ENCODE measurements around the gene COPZ2.
"Not testable (repeated sequence)": the region's sequence is repeated elsewhere in the genome, so short reads cannot be mapped to it uniquely, and the experiment has no call there.

Gene COPZ2

DNA sequence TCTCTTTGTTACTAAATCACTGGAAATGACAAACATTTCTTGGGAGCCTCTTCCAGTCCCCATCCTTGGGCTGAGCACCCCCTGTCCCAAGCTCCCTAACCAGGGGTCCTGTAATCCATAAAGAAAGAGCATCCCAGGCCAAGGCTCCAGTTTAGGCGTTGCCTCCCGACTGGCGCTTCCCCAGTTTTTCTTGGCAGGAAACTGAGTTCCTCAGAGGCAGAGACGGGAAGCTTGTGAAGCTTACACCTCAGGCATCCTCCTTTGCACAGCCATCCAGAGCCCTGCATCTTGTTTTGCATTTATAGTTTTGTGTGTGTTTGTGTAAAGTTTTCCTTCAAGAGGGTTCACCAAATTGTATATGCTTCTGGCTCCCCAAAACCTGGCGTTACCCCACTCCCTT lies 7.1 kb downstream of the COPZ2 start:
- no peak for DNase-seq (ENCODE audit: low read depth in 2 of 2)

DNA sequence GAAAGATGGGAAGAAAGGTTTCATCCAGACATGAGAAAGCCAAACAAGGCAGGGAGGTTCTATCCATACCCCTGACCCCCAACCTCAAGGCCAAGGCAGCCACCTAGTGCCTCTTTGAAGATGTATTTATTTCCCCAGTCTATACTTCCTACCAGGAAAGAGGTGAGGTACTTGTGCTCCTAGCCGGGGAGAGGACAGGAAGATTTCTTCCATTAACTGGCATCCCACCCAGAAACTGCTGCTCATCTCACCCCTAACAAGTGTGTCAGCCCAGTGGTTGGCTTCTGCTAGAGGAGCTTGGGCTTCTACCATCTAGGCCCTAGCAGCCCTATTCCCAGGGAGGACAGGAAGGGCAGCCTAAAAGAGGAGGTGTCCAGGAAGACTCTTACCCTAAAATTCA lies 8.9 kb downstream of the COPZ2 start:
- no peak for DNase-seq (ENCODE audit: low read depth in 2 of 2)

DNA sequence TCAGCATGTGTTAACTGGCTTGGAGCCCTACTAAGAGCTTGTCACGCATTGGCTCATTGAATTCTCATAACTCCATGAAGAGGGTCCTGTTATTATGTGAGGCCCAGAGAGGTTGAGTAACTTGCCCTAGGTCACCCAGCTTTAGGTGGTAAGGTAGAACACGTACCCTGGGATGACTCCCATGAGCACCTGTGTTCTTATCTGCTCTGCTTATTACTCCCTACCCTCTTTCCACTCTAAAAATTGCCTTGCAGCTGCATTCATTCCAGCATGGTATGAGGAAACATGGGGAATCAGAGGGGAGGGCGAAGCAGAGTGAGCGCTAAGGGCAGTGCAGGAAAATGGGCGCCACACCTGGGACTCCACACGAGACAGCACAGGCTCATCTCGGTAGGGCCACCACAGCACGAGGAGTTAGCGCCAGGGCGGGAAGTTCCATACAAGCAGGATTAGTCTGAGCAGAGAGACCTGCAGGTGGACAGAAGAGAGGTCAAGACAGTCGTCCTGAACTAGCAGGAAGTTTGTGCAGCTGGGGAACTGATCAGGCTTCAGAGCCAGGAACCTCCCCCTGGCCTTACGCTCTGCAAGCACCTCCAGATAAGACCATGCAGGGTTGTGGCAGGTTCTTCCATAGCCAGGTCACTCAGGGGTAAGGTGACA lies 10.1 kb downstream of the COPZ2 start:
- DNase-seq (ENCODE audit: low read depth in 2 of 2), result no peak

DNA sequence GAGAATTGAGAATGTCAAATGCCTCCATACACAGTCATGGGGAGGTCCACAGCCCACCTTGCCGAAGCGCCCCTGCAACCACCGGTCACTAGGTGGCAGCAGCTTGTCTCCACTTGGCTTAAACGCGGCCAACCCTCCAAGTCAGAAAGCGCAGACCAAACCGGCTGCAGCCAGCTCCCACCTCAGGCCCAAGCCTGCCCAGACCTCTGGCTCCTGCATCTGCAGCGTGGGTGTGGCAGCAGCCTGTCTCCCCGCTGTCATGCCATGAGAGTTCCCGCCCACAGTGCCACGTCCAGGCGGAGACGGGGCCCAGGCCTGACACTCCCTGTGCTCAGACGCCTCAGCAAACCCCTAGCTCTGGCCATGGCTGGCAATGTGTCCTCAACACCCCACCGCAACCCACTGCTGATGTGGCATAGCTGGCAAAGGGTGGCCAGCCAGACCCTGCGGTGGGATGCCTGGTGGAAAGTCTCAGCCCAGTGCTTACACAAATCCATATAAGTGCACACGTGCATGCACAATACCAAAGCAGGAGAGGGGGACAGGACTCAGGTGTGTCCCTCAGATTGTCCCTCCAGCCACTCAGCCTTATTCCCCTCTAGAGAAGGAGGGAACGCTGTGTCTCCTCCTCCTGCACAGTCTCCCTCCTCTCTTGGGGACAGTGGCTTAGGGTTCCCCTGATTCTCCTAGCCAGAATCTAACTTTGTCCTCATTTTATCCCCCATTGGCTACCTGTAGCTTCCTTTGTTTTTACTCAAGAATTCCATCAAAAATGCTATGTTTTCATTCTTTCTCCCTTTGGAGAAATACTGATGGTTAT lies 10.9 kb downstream of the COPZ2 start:
- peak; percentile 44 to 59 for DNase-seq (ENCODE audit: low read depth in 2 of 2)

DNA sequence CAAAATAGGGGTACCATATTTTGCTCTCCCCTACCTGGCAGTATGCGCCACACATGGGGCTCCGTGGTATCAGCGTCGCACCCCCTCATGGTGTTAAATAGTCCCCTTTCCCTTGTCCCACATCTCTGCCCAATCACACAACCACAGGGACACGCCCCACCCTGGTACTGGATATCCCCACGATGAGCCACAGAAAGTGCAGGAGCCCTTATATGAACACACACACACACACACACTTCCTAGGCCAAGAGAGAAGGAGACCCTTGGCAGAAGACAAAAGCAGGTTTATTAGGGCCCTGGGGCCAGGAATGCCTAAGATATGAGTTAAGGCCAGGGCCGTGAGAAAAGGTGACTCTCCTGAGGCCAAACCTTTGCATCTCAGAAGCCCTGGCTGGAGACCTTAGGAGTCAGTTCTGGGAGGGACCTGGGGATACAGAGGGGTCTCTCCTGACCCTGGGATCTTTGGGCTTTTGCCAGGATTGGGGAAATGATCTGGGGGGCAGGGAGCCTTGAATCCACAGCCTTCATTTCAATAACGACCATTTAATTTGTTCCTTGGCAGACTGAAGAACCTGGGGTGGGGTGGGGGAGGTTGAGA lies 11.6 kb downstream of the COPZ2 start:
- no peak for DNase-seq (ENCODE audit: low read depth in 2 of 2)

DNA sequence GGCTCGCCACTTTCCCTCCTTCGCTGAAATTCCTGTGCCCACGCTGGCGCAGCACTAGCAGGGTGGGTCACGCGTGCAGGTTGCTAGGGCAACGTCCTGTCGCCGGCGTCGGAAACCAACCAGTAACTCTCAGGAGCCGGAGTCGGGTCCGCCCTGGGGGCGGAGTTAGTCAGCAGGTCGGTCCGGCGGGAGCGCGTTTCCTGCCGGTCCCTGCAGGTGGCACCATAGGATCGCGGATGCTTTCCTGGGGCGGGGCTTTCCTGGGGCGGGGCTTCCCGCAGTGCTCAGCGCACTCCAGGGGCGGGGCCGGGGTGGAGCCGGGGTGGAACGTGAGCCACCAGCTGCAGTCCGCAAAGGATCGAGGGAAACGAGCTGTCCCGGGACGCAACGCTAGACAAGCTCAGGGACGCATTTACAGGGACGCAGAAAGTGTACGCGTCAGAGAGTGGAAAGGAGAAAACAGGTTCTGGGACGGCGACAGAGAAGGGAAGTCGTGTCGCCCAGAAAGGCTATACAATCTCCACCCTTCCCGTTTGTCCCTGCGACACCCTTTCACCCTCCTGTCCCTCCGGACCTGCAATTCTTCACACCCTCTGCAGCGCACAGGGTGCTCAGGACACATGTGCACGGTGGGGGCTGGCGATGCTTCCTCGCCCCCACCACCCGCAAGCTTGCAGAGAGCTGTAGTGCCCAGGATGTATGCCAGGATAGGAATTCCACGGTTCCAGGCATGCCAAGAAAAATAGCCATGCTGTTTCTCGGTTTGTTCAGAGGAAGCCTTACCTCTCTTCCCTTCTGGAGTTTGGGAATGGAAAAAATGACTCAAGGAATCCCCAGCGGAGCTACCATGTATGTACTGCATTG lies 12.3 kb downstream of the COPZ2 start:
- DNase-seq (ENCODE audit: low read depth in 2 of 2), result peak; percentile 96 to 98

DNA sequence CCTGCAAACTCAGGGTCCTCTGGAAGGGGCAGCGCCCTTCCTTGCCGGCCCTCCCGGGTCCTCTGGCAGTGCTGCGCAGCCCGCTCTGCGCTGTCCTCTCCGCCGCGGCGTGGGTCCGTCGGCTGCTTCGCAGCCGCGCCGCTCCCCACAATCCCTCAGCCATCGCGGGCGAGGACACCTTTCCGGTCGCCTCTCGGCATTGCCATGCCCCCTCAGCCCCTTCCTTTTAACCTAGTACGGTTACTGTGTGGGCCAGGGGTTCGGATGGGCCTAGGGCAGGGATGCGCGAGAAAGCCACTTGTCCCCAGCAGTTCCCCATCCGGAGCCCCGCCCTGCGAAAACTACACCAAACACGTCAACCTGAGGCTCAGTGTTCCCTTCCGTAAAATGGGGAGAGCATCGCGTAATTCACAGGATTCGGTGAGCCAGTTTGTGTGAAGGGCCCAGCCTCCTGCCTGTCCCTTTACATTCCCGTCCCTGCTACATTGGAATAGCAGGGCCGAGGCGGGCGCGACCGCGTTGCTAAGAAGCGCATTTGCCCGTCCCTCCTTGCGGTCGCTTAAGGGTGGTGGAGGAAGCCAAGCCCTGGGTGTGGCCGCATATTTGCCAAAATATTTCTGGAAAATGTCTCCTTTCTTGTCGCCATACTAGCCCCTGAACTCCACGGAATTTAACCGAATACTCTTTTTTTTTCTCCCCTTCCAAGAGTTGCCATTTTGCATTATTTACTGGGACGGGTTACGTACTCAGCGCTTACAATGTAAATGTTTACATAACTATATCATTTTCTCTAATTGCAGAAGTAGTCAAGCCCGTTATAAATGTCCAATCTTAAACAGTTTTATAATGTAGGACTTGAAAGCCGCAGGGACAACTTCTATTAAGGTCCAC lies 13.2 kb downstream of the COPZ2 start:
- no peak for DNase-seq (ENCODE audit: low read depth in 2 of 2)

DNA sequence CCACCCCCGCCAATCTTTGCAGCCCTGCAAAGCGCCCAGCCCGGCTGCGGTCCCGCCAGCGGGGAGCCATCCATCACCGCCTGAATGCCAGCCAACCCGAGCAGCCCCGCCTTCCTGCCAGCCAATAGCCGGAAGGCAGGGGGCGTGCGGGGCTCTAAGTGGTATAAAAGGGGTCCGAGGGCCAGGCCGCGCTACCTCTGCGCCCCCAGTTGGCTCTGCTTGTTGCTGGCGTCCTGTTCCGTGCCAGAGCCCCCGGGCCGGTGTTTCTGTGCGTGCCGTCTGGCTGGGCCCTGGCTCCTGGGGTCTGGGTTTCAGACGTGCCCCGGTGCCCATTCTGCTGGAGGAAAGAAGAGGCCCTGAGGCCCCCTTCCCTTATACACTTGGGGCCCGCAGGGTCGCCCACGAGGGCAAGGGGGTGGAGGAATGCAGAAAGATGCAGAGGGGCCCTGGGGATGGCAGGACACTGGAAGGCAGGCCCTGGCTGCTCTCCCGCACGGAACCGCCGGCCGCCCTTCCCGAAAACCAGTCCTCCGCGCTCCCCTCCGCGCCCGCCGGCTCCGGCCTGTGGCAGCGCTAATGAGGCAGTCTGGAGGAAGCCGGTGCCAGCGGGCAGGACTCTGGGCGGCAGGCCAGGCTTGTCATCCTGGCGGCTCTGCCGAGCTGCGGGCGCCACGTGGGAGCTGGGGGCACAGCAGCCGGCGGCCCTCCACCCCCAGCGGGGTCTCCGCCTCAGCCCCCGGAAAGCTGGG lies 14.0 kb downstream of the COPZ2 start:
- DNase-seq (ENCODE audit: low read depth in 2 of 2), result no peak

DNA sequence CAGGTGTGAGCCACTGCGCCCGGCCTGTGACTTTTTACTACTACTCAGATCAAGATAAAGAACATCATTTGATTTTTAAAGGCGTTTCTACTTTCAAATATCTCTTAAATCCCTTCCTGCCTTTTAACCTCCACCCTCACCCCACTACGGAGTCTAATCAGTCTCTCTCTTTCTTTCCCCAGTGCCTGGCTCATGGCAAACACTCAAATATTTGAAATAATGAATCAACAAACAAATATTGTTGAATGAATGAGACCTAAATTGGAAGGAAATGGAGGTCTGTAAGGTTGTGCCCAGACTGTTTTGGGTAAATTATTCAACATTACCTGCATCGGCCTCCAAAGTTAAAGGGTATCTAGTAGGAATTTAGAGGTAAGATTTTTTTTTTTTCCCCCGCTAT lies 14.7 kb downstream of the COPZ2 start:
- DNase-seq (ENCODE audit: low read depth in 2 of 2), result no peak

DNA sequence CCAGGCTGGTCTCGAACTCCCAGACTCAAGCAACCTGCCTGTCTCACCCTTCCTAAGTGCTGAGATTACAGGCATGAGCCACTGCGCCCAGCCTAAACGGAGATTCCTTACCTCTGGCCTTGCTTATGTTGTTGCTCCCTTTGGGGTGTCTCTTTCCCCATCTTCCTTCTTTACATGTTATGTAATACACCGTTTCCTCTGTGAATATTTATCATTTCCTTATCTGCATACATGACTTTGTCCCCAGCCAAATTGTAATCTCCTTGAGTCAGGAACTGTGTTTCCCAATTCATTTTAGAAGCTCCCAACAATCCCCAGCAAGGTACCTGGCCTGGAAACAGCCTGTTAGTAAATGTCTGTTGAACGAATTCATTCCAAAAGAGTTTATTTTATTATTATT lies 15.7 kb downstream of the COPZ2 start:
- DNase-seq (ENCODE audit: low read depth in 2 of 2), result no peak

DNA sequence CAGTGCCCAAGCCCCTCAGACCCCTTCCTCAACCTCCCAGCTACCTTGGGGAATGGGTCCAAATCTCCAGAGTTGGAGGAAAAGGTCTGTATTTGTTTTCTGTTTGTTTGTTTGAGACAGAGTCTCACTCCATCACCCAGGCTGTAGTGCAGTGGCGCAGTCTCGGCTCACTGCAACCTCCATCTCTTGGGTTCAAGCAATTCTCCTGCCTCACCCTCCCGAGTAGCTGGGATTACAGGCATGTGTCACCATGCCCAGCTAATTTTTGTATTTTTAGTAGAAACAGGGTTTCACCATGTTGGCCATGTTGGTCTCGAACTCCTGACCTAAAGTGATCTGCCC lies 19.8 kb downstream of the COPZ2 start:
- not testable (repeated sequence) for DNase-seq (ENCODE audit: low read depth in 2 of 2)

DNA sequence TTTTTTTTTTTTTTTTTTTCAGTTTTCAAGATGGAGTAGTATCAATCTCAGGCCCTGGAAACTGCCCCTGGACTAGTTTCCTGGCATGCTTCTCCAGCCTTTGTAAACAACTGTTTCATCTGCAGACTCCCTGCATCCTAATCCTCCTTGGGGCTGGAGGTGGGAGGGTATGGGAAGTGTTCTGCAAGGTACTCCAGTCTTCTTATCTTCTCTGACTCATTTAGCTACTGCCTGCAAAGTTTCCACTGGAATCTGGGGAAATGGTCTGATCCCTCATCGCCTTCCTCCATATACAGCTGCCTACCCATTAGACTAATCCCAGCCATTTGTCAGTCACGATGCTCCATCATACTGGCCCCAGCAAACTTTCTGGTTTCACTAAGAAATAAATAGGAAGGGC lies 21.5 kb downstream of the COPZ2 start:
- DNase-seq (ENCODE audit: low read depth in 2 of 2), result no peak

DNA sequence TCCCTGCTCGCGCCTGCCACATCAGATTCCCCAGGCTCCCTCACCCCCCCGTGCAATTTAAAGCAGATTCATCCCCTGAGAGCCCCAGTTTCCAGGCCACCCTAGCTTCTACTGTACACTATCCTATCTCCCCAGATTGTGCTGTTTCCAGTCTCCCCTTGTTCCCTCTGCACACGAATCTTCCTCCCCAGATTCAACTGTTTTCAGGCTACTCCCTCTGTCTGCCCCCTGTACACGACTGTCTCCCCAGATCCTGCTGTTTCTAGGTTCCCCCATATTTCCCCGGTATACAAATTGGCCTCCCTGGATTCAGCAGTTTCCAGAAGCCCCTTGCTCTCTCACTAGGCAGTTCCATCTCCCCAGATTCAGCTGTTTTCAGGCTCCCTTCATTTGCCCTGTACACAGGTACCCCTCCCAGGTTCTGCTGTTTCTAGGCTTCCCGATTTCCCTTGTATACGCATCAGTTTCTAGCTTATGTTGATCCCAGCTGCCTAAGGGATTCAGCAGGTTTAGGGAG lies 22.9 kb downstream of the COPZ2 start:
- DNase-seq (ENCODE audit: low read depth in 2 of 2), result no peak

DNA sequence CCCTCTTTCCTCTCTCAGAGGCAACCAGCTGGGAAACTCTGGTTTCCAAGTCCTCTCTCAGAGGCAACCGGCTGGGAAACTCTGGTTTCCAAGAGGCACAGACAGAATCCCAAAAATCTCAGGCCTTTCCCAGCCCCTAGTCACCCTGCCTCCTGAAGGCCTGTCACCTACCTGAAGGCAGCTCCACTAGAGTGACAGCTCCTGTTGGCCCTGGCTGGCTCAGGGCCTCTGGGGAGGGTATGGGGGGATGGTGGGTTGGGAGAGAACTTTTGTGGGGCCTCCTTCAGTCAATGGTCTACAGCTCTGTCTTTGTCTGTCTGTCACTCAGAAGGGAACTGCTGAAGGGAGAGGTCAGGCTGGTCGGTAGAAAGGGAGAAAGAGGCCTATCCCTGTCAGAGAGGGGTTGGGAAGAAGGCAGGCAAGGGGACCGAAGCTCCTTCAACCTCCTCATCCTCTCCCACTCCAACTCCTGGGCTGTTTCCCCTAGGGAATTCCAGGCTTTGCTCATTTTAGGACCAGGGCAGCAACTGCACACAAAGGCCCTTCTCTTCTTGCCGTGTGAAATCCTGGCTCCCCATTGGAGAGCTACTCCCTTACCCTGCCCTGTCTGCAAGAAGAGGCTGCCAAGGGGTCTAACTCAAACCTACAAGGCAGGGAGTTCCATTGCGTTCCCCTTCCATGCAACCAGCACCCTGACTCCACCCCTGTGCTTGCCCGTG lies 23.6 kb downstream of the COPZ2 start:
- no peak for DNase-seq (ENCODE audit: low read depth in 2 of 2)

DNA sequence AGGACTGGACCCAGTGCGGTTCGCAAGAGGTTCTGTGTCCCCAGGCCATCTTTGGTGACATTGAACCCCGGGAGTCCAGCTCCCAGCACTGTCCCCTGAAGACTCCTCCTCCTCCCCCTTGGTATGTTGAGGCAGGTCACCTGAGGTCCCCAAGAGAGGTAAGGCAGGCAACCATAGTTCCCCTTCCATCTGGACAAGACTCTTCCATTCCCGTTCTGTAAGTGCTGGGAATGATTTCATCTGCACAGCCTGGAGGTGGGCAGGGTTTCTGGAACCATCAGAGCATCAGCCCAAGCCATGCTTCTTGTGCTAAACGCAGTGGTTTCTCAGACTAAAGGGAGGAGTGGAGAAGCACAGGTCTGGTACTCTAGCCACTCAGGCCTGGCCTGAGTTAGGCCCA lies 24.9 kb downstream of the COPZ2 start:
- DNase-seq (ENCODE audit: low read depth in 2 of 2), result no peak

DNA sequence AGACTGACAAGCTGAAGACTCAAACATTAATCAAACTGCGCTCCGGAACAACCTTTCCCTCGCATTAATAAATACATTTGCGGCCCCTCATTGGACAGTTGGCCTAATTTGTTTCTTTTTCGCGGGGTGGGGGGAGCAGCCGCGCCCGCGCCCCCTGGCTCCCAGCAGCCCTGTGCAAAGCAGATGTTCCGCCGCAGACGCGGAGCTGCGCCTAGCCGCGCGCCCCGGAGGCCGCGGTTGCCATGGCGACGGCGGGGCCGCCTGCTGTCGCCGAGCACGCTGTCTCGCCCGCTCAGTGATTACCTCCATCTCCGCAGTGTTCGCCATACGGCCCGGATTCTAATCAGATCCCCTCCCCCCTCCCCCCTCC lies 25.5 kb downstream of the COPZ2 start:
- DNase-seq (ENCODE audit: low read depth in 2 of 2), result peak; percentile 23 to 48

DNA sequence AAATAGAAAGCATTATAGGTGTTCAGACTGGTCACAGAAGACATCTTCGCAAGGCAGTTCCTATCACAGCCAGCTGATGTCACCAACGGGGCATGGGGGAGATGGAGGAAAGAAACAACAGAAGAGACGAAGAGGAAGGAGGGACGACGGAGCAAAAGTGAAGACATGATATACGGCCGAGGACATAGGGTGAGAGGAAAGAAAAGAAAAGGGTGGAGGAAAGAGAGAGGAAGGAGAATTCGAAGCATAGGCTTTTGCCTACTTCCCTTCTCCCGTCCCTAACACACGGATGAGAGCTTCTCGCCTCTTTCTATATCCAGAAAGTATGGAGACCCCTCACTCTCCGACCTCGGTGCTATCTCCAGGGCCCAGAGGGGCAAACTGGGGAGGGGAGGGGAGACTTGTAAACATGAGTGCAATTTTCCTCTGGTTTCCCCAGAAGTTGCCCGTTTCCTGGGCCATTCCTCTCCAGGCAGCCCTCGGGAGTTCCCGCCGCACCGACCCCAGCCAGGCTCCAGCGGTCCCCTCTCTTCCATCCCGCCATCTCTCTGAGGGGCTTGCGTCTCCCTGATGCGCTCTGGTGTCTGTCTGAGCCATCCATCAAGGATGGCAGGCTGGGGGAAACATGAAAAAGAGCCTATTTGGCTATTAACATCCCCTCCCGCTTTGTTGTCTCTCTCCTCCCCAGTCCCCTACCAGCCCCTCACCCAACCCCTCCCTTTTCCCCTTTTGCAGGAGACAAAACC lies 26.0 kb downstream of the COPZ2 start:
- peak; percentile 20 to 31 for DNase-seq (ENCODE audit: low read depth in 2 of 2)

DNA sequence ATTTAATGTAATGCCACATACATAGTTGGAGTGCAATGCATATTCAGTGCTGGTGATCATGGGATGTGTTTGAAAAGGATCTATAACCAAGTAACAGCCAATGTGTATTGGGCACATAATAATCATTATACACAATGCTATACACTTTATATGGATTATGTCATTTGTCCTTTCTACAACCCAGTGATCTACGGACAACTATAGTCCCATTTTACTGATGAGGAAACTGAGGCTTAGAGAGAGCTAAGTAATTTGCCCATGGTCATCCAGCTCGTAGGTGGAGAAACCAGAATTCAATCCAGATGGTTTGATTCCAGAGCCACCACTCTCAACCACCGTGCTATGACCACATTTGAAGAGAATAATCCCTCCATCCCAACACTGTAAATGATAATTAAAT lies 27.4 kb downstream of the COPZ2 start:
- DNase-seq (ENCODE audit: low read depth in 2 of 2), result no peak

All from stimulated activated CD4-positive, alpha-beta T cell treated with anti-CD3 and anti-CD28 coated beads, Interleukin-12 subunit alpha, Interleukin-12 subunit beta, amount 100 ng/mL, for 24 hours (primary cell).